Measurements from ENCODE around the gene TSPAN4. TPM values are rescaled to one million over a fixed set of nuclear protein-coding genes. Genes with fewer than 3 reads are reported as not detected.

The TSPAN4 gene
- total RNA-seq, 2 donors from 2014 or later: 48.8 to 94.9 TPM

DNA sequence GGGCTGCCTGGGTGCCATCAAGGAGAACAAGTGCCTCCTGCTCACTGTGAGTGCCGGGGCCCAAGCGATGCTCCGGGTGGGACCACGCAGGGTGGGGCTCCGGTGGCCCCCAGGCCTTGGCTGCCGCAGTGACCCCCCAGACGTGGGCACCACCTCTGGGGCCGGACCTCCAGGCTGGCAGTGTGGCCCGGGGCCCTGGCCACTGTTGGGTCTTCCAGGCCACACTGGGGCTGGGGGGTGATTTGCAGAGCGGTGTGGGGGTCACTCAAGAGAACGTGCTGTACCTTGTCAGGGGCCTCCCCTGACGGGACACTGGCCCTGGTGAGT lies 20.0 kb downstream of the TSPAN4 start:
- Histone ChIP-seq H3K9me3 (no peaks in the 10 kb centered on the region), H3K27me3 (replicated peaks; ENCODE audit: insufficient read depth) (no peaks in the 10 kb centered on the region), H3K27ac (no peak overlapping the region), H3K4me1 (replicated peaks) (no peaks in the 10 kb centered on the region), H3K36me3 (no peaks in the 10 kb centered on the region), H3K4me3 (no peak overlapping the region)
- no peak for DNase-seq (ENCODE audit: low spot score)
- TF ChIP-seq POLR2AphosphoS5 (IDR thresholded peaks at IDR 0.05): no peak
- TF ChIP-seq, protein P1, sequence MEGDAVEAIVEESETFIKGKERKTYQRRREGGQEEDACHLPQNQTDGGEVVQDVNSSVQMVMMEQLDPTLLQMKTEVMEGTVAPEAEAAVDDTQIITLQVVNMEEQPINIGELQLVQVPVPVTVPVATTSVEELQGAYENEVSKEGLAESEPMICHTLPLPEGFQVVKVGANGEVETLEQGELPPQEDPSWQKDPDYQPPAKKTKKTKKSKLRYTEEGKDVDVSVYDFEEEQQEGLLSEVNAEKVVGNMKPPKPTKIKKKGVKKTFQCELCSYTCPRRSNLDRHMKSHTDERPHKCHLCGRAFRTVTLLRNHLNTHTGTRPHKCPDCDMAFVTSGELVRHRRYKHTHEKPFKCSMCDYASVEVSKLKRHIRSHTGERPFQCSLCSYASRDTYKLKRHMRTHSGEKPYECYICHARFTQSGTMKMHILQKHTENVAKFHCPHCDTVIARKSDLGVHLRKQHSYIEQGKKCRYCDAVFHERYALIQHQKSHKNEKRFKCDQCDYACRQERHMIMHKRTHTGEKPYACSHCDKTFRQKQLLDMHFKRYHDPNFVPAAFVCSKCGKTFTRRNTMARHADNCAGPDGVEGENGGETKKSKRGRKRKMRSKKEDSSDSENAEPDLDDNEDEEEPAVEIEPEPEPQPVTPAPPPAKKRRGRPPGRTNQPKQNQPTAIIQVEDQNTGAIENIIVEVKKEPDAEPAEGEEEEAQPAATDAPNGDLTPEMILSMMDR (IDR thresholded peaks at IDR 0.05): no peak
- TF ChIP-seq POLR2A (IDR thresholded peaks at IDR 0.05): no peak
- intact Hi-C loops (cut with DNase I): no loop called here
- WGBS: 63% methylated on average over 12 of the region's 12 CpGs

DNA sequence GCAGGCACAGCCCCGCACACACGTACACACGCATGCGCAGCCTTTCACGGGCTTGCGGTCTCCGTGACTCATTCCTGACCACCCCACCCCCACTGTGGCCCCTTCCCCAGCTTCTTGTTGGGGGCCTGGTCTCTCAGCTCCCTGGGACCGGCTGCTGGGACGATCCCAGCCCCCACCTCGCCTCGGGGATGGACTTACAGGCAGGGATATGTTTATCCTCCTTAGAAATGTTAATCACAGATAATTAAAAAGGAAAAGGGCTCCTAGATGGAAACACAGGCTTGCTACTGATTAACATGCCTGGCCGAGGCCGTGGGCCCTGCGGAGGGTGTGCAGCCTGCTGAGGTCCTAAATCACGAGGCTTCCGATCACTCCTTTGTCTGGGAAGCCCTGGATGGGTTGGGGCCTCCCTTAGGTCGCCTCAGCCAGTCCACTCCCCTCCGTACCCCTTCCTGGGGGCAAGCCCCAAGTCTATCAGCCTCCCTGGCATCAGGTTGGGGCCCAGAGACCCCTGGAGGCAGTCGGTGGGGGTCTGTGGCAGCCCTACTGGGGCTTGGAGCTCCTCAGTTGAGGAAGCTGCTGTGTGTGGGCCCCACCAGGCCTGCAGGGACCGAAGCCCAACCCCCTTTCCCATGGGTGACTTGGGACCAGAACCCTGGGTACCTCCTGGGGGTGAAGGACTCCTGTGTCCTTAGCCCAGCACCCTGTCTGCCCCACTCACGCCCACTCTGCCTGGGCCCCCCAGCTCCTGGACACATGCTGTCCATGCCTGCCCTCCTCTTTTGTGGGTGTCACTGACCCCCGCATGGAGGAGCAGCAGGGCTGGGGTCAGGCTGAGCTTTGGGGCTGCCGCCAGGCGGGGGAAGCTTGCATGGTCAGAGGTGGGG lies 20.6 kb downstream of the TSPAN4 start:
- Histone ChIP-seq H3K4me3 (no peak overlapping the region), H3K27ac (no peak overlapping the region), H3K27me3 (replicated peaks; ENCODE audit: insufficient read depth) (no peaks in the 10 kb centered on the region), H3K9me3 (no peaks in the 10 kb centered on the region), H3K36me3 (no peaks in the 10 kb centered on the region), H3K4me1 (replicated peaks) (no peaks in the 10 kb centered on the region)
- DNase-seq (ENCODE audit: low spot score): no peak
- WGBS: 77% methylated on average over 24 of the region's 24 CpGs
- intact Hi-C loops (cut with DNase I): no loop called here
- TF ChIP-seq, protein P1 (IDR thresholded peaks at IDR 0.05): no peak
- TF ChIP-seq POLR2AphosphoS5 (IDR thresholded peaks at IDR 0.05) (no peak), POLR2A (IDR thresholded peaks at IDR 0.05) (no peak)

DNA sequence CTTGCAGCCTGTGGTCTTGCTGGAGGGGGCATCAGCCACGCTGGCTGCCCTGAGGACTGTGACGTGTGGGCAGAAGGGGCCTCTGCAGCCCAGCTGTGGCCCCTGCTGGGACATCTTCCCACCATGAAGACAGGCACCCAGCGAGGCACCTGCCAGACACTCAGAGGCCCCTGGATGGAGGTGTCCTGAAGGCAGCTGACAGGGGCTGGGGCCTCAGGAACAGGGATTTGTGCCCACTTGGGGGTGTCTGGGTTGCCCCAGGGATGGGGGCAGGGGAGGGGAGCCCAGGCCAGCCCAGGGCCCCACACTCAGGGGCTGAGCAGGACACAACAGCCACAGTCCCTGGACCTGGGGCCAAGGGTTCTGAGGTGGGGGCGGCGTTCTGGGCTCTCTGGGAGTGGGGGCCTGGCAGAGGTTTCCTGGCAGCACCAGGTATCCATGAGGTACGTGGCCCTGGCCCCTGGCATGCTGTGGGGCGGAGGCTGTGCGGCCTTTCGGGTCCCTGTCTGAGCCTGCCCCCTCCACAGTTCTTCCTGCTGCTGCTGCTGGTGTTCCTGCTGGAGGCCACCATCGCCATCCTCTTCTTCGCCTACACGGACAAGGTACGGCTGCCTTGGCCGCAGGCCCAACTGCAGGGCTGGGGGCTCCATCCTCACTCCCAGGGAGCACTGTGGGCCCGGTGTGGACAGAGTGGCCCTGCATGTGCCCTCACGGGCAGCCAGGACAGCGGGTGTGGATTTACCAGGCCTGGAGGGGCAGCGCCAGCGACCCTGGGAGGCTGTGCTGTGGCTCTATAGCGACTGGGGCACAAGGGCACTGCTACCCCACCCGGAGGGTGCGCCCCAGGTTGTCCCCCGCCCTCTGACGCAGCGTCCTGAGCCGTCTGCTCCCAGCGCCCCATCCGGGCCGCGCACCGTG lies 21.5 kb downstream of the TSPAN4 start:
- no peak overlapping the region for H3K27ac ChIP-seq
- no peak overlapping the region for H3K4me3 ChIP-seq
- intact Hi-C loops (cut with DNase I): no loop called here
- no peaks in the 10 kb centered on the region for H3K4me1 ChIP-seq (replicated peaks)
- no peak for DNase-seq (ENCODE audit: low spot score)
- no peaks in the 10 kb centered on the region for H3K9me3 ChIP-seq
- 92% methylated on average over 31 of the region's 31 CpGs for WGBS
- no peaks in the 10 kb centered on the region for H3K36me3 ChIP-seq
- no peaks in the 10 kb centered on the region for H3K27me3 ChIP-seq (replicated peaks; ENCODE audit: insufficient read depth)
- TF ChIP-seq POLR2AphosphoS5 (IDR thresholded peaks at IDR 0.05) (no peak), POLR2A (IDR thresholded peaks at IDR 0.05) (no peak)
- TF ChIP-seq, protein P1 (IDR thresholded peaks at IDR 0.05): no peak

DNA sequence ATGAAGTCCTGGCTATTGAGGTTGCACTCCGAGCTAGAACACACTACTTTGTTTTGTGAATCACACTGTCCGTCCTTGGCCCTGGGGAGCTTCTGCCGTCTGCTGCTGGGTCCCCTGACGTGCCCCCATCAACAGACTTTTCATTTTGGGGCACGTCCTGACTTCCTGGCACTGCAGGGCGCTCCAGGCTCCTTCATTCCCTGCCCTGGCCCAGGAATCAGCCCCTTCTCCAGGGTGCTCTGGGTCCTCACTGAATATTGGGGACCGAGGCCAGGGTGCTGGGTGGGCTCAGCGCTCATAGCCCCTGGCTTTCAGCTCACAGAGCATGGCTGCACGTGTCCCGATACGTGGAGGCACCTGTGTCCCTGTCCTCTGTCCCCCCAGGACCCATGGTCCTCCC lies 22.2 kb downstream of the TSPAN4 start:
- no peak overlapping the region for H3K27ac ChIP-seq
- no peaks in the 10 kb centered on the region for H3K9me3 ChIP-seq
- no peak for DNase-seq (ENCODE audit: low spot score)
- 83% methylated on average over 11 of the region's 11 CpGs for WGBS
- H3K4me1 ChIP-seq (replicated peaks): no peaks in the 10 kb centered on the region
- TF ChIP-seq, protein P1 (IDR thresholded peaks at IDR 0.05): no peak
- no peak for TF ChIP-seq POLR2AphosphoS5 (IDR thresholded peaks at IDR 0.05)
- no peak for TF ChIP-seq POLR2A (IDR thresholded peaks at IDR 0.05)
- no peak overlapping the region for H3K4me3 ChIP-seq
- H3K27me3 ChIP-seq (replicated peaks; ENCODE audit: insufficient read depth): no peaks in the 10 kb centered on the region
- no peaks in the 10 kb centered on the region for H3K36me3 ChIP-seq
- intact Hi-C loops (cut with DNase I): no loop called here
